C4-2B (cell line): ENCODE results near the gene APOA1.

ENCODE experiments used
- CTCF ChIP-seq: fragments of 450-650 bp; conservative IDR thresholded peaks from 2 replicates; pipeline ENCODE4 v1.5.1; 2017; ENCODE audit warnings: mild to moderate bottlenecking
- ZFX ChIP-seq: fragments of 450-650 bp; IDR thresholded peaks from 2 replicates; pipeline ENCODE4 v1.6.1; 2017

DNA sequence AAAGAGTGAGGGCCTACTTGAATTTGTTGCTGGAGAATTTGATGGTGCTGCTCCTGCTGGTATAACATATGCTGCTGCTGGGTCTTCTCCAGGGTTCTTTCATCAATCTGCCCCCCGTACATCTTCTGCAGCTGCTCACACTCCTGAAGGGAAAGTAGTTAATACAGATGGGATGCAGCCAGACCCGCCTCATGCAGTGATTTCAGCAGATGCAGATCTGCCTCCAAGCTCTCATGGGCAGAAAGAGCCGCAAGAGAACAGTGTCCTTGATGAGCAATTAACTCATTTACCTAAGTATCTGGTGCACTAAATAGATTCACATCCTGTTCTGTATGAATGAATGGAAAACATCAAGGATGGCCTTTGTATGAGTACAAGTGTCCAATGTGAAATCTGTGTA lies 24.8 kb upstream of the APOA1 start:
- no peak for TF ChIP-seq CTCF
- no peak for TF ChIP-seq ZFX
